Dedifferentiated amniotic fluid mesenchymal stem cell (primary cell): Measurements from ENCODE around the gene RGS3.
A peak's percentile ranks its signal among the peaks of the same experiment; 100 is the strongest.

Experiments used
- DNase-seq: peaks from one replicate; pipeline ENCODE4 v3.0.0-alpha.2; 2016; ENCODE audit errors: extremely low spot score

The RGS3 gene

DNA sequence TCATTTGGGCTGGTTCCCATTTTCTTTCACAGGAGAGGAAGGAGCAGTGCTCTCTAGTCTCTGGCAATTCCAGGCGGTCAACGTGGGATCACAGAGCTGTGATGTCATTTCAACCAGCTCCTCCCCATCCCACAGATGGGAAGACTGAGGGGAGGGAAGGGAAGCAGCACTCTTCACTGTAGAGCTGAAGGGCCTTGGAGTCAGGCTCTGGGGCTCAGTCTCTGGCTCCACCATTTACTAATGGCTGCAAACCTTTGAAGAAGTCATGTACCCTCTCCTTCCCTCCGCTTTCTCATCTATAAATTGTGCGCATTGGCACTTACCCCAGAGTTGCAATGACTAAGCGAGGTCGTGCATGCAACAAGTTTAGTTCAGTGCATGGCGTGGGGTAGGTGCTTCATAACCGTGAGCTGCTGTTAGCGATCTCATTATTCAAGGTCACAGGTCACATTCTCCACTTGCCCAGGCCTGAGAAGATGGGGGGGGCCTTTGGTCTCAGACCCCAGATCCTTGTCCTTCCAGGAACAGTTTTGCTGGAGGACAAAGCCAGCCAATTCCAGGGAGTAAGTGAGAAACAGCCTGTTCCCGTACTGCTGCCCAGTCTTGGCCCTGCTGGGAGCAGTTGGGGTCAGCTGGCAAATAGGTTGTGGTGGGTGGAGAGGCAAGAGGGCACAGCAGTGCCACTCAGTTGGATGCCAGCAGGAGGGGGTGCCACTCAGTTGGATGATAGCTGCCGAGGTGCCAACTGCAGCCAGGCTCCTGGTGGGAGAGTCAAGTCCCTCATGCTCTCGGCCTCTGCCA is 136.7 kb downstream of the RGS3 start:
- no peak for DNase-seq

DNA sequence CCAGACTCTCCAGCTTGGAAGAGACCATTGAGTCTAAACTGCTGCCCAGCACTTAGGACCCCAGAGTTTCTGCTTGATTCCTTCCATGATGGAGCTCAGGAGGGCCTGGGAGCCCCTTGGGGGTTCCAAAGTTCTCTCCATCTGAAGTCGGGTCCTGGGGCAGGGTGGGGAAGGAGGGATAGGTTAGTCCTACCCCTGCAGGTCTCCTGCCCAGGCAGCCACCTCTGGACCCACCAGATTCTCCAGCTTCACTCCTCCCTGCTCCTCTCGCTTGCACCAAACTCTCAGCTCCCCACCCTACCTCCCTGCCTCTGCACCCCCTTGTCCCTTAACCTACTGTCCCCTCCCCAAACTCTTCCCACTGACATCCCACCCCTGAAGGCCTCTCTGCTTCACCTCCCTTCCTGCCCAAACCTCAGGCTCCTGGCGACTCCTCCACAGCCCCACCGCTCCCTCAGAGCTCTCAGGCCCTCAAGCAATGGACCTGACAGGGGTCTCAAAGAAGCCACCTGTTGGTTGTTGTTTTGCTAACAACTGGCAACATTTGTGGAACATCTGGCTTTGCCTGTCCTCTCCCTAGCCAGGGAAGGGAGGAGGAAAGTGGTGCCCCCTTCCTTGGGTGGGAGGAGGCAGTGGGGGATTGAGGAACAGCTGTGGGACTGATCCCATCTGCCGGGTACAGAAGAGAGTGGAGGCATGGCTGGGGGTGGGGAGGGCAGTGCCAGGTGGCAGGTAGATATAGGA is 137.5 kb downstream of the RGS3 start:
- no peak for DNase-seq

GRCh38 chr9:113601656-113602055 is 138.1 kb downstream of the RGS3 start:
- no peak for DNase-seq

GRCh38 chr9:113602126-113603047 is 138.9 kb downstream of the RGS3 start:
- DNase-seq: peak; percentile 54

- DNase-seq: no peak
Observed at GRCh38 chr9:113603048-113603375, 139.5 kb downstream of the RGS3 start.

DNA sequence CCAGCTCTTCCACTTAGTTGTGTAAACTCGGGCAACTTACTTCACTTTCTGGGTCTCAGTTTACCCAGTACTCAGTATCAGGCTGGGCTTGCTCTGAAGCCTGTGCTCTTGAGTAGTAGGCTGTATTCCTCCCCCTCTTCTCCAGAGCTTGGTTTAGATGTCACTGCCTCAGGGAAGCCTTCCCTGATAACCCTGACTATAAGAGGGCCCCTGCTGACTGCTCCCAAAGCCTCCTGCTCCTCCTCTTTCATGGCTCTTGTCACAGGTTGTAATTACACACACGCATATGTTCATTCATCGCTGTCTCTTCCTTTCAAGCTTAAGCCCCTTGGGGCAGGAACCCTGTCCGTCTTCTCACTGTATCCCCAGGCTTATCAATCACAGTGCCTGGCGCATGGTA is 140.2 kb downstream of the RGS3 start:
- DNase-seq: no peak

DNA sequence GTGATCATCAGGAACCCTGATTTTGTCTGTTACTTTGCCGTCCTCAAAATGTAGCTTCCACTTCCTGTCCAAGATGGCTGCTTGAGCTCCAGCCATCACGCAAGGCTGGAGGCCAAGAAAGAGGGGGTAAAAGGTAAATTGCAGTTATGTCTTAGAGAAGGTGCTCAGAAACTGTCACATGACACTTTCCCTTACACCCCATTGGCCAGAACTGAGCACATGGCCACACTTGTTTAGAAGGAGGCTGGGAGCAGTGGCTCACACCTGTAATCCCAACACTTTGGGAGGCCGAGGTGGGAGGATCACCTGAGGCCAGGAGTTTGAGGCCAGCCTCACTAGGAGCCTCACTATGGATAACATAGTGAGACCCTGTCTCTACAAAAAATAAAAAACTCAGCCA is 140.9 kb downstream of the RGS3 start:
- DNase-seq: no peak

DNA sequence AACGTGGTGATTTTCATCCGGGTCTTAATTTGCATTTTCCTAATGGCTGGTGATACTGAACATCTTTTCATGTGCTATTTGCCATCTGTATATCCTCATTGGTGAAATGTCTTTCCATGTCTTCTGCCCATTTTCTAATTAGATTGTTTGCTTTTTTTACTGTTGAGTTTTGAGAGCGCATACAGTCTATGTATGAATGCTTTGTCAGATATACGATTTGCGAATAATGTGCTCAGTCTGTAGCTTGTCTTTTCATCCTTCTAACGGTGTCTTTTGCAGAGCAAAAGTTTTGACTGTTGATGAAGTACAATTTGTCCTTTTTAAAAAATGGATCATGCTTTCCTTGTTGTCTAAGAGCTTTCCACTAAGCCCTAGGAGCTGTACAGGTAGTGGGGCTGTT is 143.0 kb downstream of the RGS3 start:
- DNase-seq: no peak

- DNase-seq: no peak
Observed at GRCh38 chr9:113608082-113608685, 144.7 kb downstream of the RGS3 start.

DNA sequence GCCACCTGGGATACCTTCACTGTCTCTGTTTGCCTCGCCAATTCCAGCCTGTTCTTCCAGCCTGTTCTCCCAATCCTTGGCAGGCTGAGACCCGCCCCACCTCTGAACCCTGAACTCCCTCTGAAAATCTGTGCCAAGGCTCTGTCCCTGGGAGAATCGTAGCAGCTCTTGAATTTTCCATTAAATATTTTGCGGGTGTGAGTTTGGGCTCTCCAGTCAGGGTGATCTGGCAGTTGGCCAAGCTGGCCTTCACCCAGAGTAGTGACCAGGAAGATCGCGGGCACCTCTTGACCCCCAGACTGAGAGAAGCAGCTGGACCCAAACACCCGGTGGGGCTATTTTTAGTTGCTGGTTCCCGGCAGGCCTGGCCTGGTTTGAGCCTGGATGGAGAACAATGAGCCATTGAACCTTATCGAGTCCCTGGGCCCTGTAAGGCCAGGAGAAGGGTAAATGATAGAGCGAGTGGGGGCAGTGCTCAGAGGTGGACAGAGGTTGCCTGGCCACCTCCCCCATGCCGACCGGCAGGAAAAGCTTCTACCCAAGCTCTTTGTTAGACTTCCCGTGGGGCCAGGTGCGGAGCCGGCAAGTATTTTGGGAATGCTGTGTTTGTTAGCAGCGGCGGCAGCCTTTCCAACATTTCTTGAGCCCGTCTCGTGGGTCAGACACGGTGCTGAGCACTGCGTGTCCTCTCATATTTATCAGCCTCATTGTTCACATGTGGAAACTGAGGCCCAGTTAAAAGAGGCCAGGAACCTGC is 146.2 kb downstream of the RGS3 start:
- DNase-seq: no peak

GRCh38 chr9:113611461-113612215 is 148.1 kb downstream of the RGS3 start:
- no peak for DNase-seq

DNA sequence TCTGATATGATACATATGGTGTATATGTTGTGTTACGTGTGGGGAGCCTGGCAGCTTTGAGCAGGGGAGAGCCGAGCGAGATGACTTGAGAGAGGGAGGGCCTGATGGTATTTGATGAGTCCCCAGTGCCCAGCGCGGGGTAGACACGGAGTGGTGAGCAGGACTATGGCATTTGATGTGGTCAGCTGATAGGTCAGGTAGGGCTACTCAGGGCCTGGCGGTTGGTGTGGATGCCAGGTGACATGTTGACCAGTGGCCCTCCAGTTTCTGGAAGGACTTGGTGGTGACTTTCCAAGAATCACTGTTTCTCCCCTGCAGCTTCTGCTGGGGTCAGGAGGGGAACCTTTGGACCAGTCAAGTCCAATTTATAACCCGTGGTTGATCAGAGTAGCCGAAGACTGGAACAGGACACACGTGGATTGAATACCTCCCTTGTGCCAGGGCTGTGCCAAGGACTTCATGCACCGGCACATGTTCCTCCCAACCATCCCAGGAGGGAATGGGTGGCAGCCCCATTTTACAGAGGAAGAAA is 148.8 kb downstream of the RGS3 start:
- DNase-seq: no peak

DNA sequence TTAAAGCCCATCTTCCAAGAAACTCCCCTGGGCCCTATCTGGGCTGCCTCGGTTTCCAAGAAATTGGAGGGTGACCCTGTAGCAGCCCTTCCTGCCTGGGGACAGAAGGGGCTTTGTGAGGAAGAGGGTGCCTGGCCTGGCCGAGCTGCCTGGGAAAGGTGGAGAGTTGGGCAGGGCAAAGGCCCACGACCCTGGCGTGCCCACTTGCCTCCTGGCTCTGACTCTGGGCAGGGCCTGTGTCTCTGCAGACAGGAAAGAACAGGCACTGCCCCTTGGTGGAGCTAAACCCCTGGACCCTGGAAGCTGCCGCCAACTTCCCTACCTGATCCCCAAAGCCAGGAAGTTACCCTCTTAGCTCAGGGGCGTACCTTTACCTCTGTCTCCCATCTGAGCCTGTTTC is 149.3 kb downstream of the RGS3 start:
- no peak for DNase-seq

- no peak for DNase-seq
Observed at GRCh38 chr9:113613815-113614413, 150.4 kb downstream of the RGS3 start.

- peak; percentile 77 for DNase-seq
Observed at GRCh38 chr9:113614843-113615648, 151.5 kb downstream of the RGS3 start.

GRCh38 chr9:113616116-113616515 is 152.6 kb downstream of the RGS3 start:
- no peak for DNase-seq

DNA sequence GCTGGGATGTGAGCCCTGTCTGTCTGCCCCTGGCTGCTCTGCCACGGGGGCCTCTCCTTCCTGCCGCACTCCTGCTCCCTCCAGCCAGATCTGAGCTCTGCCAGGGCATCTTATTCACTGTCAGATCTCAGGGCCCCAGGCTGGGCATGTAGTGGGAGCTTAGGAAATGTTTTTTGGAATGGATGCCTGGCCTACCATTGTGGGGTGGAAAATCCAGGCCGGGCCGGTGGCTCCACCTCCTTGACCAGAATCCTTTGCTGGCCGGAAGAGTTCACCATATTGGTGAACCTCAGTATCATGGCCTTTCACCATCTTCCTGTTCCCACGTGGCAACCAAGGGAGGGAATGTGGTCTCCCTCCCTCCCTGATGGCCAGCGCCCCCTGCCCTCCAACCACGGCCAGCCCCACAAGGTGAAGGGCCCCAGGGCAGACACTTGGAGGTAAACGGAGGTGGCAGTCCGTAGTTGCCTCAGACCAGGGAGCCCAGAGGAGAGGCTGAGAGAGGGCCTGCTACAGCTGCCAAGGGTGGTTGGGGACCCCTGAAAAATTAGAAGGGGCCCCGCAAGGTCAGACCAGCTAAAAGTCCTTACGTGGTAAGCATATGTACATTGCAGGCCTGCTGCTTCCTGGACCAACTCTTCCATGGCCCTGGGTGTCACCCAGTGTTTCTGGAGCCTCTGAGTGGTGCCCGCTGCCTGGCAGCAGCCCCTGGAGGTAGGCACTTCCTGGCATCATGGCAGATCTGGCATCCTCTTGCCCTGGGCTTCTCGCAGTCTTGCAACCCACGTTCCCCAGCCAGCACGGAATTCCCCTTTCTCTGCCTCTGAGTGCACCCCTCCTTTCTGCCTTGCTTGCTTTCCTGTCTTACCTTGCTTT is 153.3 kb downstream of the RGS3 start:
- DNase-seq: no peak

DNA sequence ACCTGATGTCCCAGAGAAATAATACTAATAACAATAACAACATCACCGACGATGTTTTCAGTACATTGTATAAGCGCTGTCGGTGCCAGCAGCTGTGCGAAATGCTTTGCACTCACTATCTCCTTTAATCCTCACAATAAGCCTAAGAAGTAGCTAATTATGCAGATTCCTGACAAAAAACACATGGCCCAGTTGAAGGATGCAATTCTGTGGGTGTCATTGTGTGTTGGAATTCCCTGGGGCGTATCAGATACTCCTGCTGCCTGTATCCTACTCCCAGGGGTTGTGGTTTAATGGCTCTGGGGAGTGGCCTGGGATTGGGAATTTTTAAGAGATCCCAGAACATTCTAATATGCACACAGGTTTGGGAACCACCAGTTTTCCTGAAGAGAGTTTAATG is 154.0 kb downstream of the RGS3 start:
- no peak for DNase-seq
